Body of pancreas (tissue), 4 donors: Measurements from ENCODE around the gene RNU7-1. TPM values are rescaled to one million over a fixed set of nuclear protein-coding genes. Genes with fewer than 3 reads are reported as not detected.

Experiments
- ATAC-seq: fragments of 150-250 bp; one replicate; pipeline ENCODE4 v1.9.1; 2016
- DNase-seq, 4 donors: peaks; one replicate each; pipeline ENCODE4 v3.0.0-alpha.2; 2019
- H3K27ac ChIP-seq, 4 donors: fragments of 200-600 bp; sonication (generic); 1 replicate in 3 of 4; 2 replicates in 1 of 4; pipeline versions ENCODE4 v1.5.1 to v1.6.1; 2016 to 2019; ENCODE audit warnings: mild to moderate bottlenecking in 1 of 4, mixed read lengths in 1 of 4, moderate library complexity in 1 of 4
- H3K27me3 ChIP-seq, 2 donors: fragments of 200-600 bp; sonication (generic); one replicate each; pipeline ENCODE4 v1.6.0; 2016; ENCODE audit warnings: mild to moderate bottlenecking in 1 of 2
- H3K36me3 ChIP-seq, 2 donors: fragments of 200-600 bp; sonication (generic); replicated peaks in 1 of 2; 2 replicates each; pipeline ENCODE4 v1.5.1; 2016; ENCODE audit warnings: low read depth in 2 of 2; ENCODE audit not compliant: insufficient read depth in 1 of 2
- H3K4me1 ChIP-seq: fragments of 200-600 bp; sonication (generic); one replicate; pipeline ENCODE4 v1.6.0; 2016
- H3K4me3 ChIP-seq, 2 donors: fragments of 200-600 bp; sonication (generic); 1 replicate in 1 of 2; 2 replicates in 1 of 2; pipeline ENCODE4 v1.5.1; 2016 to 2019
- H3K9me3 ChIP-seq, 3 donors: fragments of 200-600 bp; sonication (generic); 1 replicate in 2 of 3; 2 replicates in 1 of 3; pipeline ENCODE4 v1.5.1; 2016
- CTCF ChIP-seq, 7 experiments: fragments of 450-650 bp in 4 of 7; fragments of 200-600 bp in 3 of 7; sonication (generic) in 3 of 7; IDR thresholded peaks; one replicate each; pipeline ENCODE4 v1.5.1; 2016 to 2019; ENCODE audit warnings: antibody characterized with exemption in 7 of 7
- POLR2A ChIP-seq, 3 donors: fragments of 450-650 bp; IDR thresholded peaks; one replicate each; pipeline ENCODE4 v1.6.1; 2016; ENCODE audit warnings: antibody characterized with exemption in 3 of 3, mild to moderate bottlenecking in 2 of 3
- WGBS, 2 donors: methylation state at CpG; one replicate each; pipeline ENCODE4 v1.1.5; 2017; 5-methylcytosine and 5-hydroxymethylcytosine counted together
- intact Hi-C: fragments of 100-400 bp; cut with DNase I; formaldehyde crosslinking; loops from one replicate; pipeline ENCODE4 v1.15.1; 2023
- total RNA-seq, 2 donors: library from RNA; depleted of rRNA; stranded (reverse); fragments of >200 nt; gene quantifications; one replicate each; pipeline ENCODE4 v1.1.0, GENCODE V29; 2016

The RNU7-1 gene
- total RNA-seq, 2 donors from 2014 or later, result not detected

- peaks cover 58% of the 10 kb centered on the region for H3K4me1 ChIP-seq
- H3K4me3 ChIP-seq, result peak within 1 kb of the TSS; percentile 62 to 77
- H3K27me3 ChIP-seq, result no peaks in the 10 kb centered on the region
- intact Hi-C loops, result no loop called here
- TF ChIP-seq POLR2A (IDR thresholded peaks at IDR 0.05), result peak; percentile 19 to 61 (median 61)
- no peak for TF ChIP-seq CTCF (IDR thresholded peaks at IDR 0.05)
- WGBS, 2 donors, result 0 to 2% methylated on average over 41 to 59 of the region's 66 CpGs
- no peaks in the 10 kb centered on the region for H3K36me3 ChIP-seq
- DNase-seq, result peak; percentile 71 to 75 (median 72)
- peak within 1 kb of the TSS; percentile 88 to 94 (median 93) for H3K27ac ChIP-seq
- no peaks in the 10 kb centered on the region for H3K9me3 ChIP-seq
- peak; percentile 50 for ATAC-seq
Observed at GRCh38 chr12:6927379-6928021, 16.1 kb upstream of the RNU7-1 start, which contains the start of gene ATN1. TSS of gene ATN1 (plus strand) at chr12:6927959. CDS start at chr12:6934002, 6,043 bp downstream.

DNA sequence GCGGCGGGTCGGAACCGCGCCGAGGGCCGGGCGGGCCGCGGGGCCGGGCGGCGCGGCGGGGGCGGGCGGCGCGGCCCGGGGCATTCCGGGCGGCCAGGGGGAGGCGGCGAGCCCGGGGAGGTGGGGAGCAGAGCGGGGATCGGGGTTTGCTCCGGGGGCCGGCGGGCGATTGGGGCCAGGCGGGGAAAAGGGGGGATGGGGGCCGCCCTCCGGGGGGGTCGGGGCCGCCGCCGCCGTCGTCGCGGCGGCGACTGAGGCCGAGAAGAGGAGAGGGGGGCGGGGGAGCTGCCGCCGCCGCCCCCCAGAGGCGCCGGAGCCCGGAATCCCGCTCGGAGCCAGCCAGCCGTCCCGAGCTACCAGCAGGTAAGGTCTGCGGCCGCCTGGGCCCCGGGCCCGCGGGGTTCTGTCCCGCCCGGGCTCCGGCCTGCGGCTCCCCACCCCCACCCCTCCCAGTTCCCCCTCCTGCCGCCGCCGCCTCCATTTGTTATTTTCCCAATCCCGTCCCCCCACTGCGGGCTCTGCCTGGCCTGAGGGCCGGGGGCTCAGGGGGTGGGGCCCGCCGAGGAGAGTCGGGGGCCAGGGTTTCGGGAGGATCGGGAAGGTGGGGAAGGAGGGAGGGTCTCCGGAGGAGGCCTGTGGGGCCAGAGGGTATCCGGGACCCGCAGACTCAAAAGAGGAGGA, 15.5 kb upstream of the RNU7-1 start:
- Histone ChIP-seq H3K4me3 (peak overlapping the region; percentile 50 to 77), H3K36me3 (no peaks in the 10 kb centered on the region), H3K4me1 (peaks cover 58% of the 10 kb centered on the region), H3K27me3 (no peaks in the 10 kb centered on the region), H3K27ac (peak overlapping the region; percentile 87 to 93 (median 90)), H3K9me3 (no peaks in the 10 kb centered on the region)
- peak in 2 of 4 donors; percentile 40 to 51 for DNase-seq
- TF ChIP-seq POLR2A (IDR thresholded peaks at IDR 0.05), result no peak
- TF ChIP-seq CTCF (IDR thresholded peaks at IDR 0.05), result no peak
- ATAC-seq, result peak; percentile 9
- intact Hi-C loops, result no loop called here
- WGBS, 2 donors, result 1% methylated on average over 10 to 33 of the region's 79 CpGs

DNA sequence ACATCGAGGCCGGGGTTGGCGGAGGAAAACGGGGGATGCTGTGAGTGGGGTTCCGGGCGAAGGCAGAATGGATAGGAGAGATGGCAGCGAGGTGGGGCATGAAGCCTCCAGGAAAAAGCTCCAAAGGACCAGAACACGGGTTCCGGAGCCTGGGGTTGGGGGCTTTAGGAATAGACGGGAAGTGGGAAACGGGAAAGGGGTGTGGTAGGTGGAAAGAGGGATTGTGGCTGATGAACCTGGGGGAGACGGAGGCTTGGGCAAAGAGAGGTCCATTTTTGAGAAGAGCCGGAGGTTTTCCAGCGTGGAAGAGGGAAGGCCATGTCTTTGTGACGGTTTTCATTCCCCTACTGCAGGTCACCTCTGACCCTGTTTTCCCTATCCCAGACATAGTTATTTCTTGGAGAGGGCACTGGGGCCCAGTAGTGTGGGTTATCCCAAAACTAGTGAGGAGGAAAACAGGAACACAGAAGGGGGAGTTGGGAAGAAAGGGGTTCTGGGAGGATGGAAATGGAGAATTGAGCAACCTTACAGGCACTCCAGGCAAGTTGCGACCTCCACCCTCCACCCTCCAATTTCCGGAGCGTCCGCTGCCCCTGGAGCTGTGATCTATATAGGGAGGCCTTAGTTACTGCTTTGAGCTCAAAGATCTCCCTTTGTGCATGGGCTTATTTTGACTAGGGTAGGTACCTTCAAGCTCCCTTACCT, 14.8 kb upstream of the RNU7-1 start:
- no peaks in the 10 kb centered on the region for H3K9me3 ChIP-seq
- peaks cover 58% of the 10 kb centered on the region for H3K4me1 ChIP-seq
- no peak for ATAC-seq
- TF ChIP-seq POLR2A (IDR thresholded peaks at IDR 0.05), result no peak
- no peak for TF ChIP-seq CTCF (IDR thresholded peaks at IDR 0.05)
- WGBS, 2 donors, result 6 to 7% methylated on average over 19 of the region's 19 CpGs
- peak overlapping the region; percentile 87 to 93 (median 90) for H3K27ac ChIP-seq
- intact Hi-C loops, result no loop called here
- H3K4me3 ChIP-seq, result peak overlapping the region; percentile 50 to 77
- H3K27me3 ChIP-seq, result no peaks in the 10 kb centered on the region
- H3K36me3 ChIP-seq, result no peaks in the 10 kb centered on the region
- DNase-seq, result no peak

GRCh38 chr12:6929466-6930452, 13.9 kb upstream of the RNU7-1 start:
- Histone ChIP-seq H3K4me3 (no peak overlapping the region), H3K9me3 (no peaks in the 10 kb centered on the region), H3K4me1 (peaks cover 54% of the 10 kb centered on the region), H3K27ac (peak overlapping the region; percentile 87 to 93 (median 90)), H3K27me3 (no peaks in the 10 kb centered on the region), H3K36me3 (no peaks in the 10 kb centered on the region)
- DNase-seq (no peak), ATAC-seq (no peak)
- 31 to 32% methylated on average over 6 to 7 of the region's 7 CpGs for WGBS, 2 donors
- TF ChIP-seq POLR2A (IDR thresholded peaks at IDR 0.05), result no peak
- TF ChIP-seq CTCF (IDR thresholded peaks at IDR 0.05), result no peak
- intact Hi-C loops, result no loop called here
